ENCODE data around the gene CEMP1. TPM values are rescaled to one million over a fixed set of nuclear protein-coding genes. Genes with fewer than 3 reads are reported as not detected.

CEMP1 gene
- total and polyA plus RNA-seq, 2 donors, result 0.85 TPM; not detected in 1

DNA sequence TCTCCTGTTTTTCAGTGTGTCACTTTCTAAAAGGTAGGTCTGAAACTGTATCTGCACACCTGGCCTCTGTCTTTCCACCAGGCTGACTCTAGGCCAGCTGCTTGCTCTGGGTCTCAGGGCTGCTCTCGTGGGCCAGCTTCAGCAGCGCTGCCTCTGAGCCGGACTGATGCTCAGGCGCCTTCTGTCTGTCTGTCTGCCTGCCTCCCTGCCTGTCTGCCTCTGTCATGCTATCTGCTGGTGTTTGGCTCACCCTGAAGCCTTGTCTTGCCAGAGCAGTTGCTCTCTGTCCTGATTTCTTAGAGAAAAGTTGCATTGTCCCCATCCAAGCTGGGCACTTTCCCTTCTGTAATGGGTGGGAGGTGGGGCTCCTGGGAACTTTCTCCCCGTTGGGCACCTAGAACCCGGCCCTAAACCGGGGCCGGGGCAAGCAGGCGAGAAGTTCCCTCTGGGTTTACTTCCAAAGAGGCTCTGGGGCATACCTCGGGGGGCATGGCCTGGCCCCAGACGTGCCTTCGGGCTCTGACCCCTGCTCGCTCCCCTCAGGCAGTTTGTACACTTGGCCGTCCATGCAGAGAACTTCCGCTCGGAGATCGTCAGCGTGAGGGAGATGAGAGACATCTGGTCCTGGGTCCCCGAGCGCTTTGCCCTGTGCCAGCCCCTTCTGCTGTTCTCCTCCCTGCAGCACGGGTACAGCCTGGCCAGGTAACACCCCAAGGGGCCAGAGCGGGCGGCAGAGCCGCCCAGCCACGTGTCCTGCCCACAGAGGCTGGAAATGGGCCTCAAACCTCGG lies 33.3 kb downstream of the CEMP1 start:
- 79% methylated on average over 26 of the region's 26 CpGs for WGBS
- Histone ChIP-seq H3K36me3 (ENCODE audit: insufficient read depth) (peaks cover 2% of the 10 kb centered on the region), H3K4me3 (ENCODE audit: low read depth, low read length) (no peak overlapping the region), H3K27ac (ENCODE audit: low read depth) (no peak overlapping the region), H3K4me1 (ENCODE audit: insufficient read depth) (no peaks in the 10 kb centered on the region)
- no peak for DNase-seq (ENCODE audit: extremely low spot score)

DNA sequence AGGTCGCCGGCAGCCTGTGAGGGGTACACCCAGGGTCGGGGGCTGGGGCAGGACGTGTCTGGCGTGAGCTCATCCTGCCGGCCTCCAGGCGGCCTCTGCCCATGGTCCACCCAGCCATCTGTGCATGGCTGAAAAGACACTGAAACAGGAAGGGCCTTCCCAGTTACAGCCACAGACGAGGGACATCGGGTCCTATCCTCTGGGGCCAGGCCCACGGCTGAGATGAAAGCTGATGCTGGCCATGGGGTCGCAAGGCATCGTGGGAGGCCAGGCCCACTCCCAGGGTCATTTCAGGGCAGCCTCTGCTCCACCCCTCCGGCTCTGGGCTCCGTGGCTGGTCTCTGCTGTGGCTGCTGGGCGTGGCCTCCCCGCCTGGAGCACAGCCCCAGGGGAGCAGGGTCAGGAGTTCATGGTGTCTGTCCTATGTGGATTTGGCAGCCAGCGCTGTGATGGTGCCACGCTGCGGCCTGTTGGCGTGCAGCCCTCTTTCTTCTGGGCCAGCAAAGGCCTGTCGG lies 34.0 kb downstream of the CEMP1 start:
- 55% methylated on average over 21 of the region's 21 CpGs for WGBS
- Histone ChIP-seq H3K27ac (ENCODE audit: low read depth) (no peak overlapping the region), H3K4me3 (ENCODE audit: low read depth, low read length) (no peak overlapping the region), H3K36me3 (ENCODE audit: insufficient read depth) (peaks cover 2% of the 10 kb centered on the region), H3K4me1 (ENCODE audit: insufficient read depth) (no peaks in the 10 kb centered on the region)
- no peak for DNase-seq (ENCODE audit: extremely low spot score)

DNA sequence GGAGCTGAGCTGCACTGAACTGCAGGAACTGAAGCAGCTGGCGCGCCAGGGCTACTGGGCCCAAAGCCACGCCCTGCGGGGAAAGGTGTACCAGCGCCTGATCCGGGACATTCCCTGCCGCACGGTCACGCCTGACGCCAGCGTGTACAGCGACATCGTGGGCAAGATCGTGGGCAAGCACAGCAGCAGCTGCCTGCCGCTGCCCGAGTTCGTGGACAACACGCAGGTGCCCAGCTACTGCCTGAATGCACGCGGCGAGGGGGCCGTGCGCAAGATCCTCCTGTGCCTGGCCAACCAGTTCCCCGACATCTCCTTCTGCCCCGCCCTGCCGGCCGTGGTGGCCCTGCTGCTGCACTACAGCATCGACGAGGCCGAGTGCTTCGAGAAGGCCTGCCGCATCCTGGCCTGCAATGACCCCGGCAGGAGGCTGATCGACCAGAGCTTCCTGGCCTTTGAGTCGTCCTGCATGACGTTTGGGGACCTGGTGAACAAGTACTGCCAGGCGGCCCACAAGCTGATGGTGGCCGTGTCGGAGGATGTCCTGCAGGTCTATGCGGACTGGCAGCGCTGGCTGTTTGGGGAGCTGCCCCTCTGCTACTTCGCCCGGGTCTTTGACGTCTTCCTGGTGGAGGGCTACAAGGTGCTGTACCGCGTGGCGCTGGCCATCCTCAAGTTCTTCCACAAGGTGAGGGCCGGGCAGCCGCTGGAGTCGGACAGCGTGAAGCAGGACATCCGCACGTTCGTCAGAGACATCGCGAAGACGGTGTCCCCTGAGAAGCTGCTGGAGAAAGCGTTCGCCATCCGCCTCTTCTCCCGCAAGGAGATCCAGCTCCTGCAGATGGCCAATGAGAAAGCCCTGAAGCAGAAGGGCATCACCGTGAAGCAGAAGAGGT lies 34.7 kb downstream of the CEMP1 start:
- peaks cover 2% of the 10 kb centered on the region for H3K36me3 ChIP-seq (ENCODE audit: insufficient read depth)
- 95% methylated on average over 62 of the region's 62 CpGs for WGBS
- no peaks in the 10 kb centered on the region for H3K4me1 ChIP-seq (ENCODE audit: insufficient read depth)
- no peak for DNase-seq (ENCODE audit: extremely low spot score)
- no peak overlapping the region for H3K27ac ChIP-seq (ENCODE audit: low read depth)
- H3K4me3 ChIP-seq (ENCODE audit: low read depth, low read length), result no peak overlapping the region

DNA sequence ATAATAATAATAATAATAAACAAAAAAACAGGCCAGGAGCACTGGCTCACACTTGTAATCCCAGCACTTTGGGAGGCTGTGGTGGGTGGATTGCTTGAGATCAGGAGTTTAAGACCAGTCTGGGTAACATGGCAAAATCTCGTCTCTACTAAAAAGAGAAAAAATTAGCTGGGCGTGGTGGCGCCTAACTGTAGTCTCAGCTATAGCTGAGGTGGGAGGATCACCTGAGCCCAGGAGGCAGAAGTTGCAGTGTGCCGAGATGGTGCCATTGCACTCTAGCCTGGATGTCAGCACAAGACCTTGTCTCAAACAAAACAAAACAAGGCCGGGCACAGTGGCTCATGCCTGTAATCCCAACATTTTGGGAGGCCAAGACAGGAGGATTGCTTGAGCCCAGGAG lies 36.2 kb downstream of the CEMP1 start:
- Histone ChIP-seq H3K4me1 (ENCODE audit: insufficient read depth) (no peaks in the 10 kb centered on the region), H3K4me3 (ENCODE audit: low read depth, low read length) (no peak overlapping the region), H3K27ac (ENCODE audit: low read depth) (no peak overlapping the region), H3K36me3 (ENCODE audit: insufficient read depth) (peaks cover 2% of the 10 kb centered on the region)
- 94% methylated on average over 5 of the region's 5 CpGs for WGBS
- DNase-seq (ENCODE audit: extremely low spot score), result no peak

DNA sequence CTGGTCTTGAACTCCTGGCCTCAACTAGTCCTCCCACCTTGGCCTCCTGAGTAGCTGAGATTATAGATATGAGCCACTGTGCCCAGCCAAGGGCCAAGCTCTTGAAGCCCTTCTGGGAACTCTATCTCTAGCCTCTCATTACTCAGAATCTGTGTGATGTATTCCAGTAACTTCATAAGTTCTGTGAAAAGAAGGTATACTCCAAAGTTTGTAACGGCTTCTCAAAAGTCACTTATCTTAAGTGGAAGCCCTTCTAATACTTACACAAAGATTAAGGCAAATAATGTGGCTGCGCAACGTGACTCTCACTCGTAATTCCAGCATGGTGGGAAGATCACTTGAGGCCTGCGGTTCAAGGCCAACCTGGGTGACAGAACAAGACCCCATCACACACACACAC lies 36.6 kb downstream of the CEMP1 start:
- no peaks in the 10 kb centered on the region for H3K4me1 ChIP-seq (ENCODE audit: insufficient read depth)
- no peak for DNase-seq (ENCODE audit: extremely low spot score)
- H3K4me3 ChIP-seq (ENCODE audit: low read depth, low read length), result no peak overlapping the region
- no peak overlapping the region for H3K27ac ChIP-seq (ENCODE audit: low read depth)
- WGBS, result 86% methylated on average over 5 of the region's 5 CpGs
- H3K36me3 ChIP-seq (ENCODE audit: insufficient read depth), result peaks cover 2% of the 10 kb centered on the region

DNA sequence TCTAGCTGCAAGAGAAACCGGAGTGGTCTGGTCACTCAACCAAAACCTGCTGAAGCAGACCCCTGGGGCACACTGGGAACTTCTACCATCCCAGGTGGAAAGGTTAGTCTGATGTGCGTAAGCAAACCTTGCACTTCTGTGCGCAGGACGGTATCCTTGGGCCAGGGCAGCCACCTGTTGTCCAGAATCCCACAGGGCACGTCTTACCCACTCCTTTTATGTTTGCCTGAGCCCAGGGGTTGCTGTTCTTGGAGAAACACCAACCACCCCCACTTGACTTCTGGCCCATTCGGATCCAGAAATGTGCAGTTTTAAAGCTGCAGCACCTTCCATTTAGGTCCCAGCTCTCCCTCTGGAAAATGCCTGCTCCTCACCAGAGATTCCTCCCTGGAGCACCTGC lies 37.6 kb downstream of the CEMP1 start:
- no peak overlapping the region for H3K4me3 ChIP-seq (ENCODE audit: low read depth, low read length)
- no peak overlapping the region for H3K27ac ChIP-seq (ENCODE audit: low read depth)
- peaks cover 2% of the 10 kb centered on the region for H3K36me3 ChIP-seq (ENCODE audit: insufficient read depth)
- 93% methylated on average over 6 of the region's 6 CpGs for WGBS
- DNase-seq (ENCODE audit: extremely low spot score), result no peak
- H3K4me1 ChIP-seq (ENCODE audit: insufficient read depth), result no peaks in the 10 kb centered on the region

DNA sequence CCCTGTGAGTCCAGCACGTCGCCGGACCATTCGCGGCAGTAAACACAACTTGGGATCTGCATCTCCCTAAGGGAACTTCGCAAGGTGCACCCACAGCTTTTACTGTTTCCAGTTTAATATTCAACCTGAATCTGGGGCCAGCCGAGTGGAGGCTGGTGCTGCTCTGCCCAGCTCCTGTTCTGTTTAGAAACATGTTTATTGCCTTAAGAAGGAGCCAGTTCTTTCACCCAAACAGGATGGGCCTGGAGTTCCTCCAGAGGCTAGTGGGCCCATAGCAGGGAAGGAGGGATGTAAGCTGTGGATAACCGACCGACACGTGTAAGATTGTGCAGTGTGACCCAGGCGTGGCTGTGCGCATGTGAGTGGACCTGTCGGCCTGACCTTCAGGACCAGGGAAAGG lies 38.9 kb downstream of the CEMP1 start:
- DNase-seq (ENCODE audit: extremely low spot score), result no peak
- H3K27ac ChIP-seq (ENCODE audit: low read depth), result no peak overlapping the region
- no peaks in the 10 kb centered on the region for H3K4me1 ChIP-seq (ENCODE audit: insufficient read depth)
- H3K4me3 ChIP-seq (ENCODE audit: low read depth, low read length), result no peak overlapping the region
- peaks cover 2% of the 10 kb centered on the region for H3K36me3 ChIP-seq (ENCODE audit: insufficient read depth)
- WGBS, result 88% methylated on average over 13 of the region's 13 CpGs

DNA sequence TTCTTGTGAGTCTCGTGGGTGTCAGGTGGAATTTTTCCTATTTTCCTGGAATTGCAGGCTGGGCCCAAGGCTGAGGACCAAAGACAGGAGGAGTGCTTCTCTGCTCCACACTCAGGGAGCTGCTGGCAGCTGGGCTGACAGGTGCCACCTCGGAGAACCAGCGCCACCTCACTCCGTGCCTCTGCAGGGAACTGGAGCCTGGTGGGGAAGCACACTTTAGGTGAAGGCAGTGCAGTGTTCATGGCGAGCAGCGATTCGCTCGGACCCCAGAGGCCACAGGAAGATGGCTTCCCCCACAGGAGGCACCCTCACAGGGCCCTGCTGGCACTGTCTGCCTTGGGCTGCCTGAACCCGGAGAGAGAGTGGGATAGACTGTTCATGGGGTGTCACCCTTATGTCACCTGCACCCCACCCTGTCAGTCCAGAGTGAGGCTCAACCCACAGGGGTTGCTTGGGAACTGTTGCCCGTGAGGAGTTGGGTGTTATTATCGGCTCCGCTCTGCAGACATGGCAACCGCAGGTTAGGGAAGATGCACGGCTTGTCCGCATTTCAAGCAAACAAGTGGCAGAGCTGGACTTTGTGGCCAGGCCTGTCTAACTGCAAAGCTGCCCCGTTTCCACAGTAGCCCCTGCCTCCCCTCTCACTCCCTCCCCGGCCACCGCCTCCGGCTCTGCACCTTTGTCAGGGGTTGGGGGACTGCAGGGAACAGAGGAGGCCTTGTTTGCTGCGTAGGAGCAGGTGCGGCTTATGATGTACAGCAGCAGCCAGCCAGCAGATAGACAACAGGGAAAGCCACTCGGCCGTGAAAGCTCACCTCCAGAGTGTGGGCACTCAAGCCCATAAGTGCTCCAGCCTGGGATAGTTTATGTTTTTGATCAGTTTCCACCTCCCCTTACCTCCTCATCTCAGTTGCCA lies 40.8 kb downstream of the CEMP1 start:
- no peaks in the 10 kb centered on the region for H3K36me3 ChIP-seq (ENCODE audit: insufficient read depth)
- no peak overlapping the region for H3K4me3 ChIP-seq (ENCODE audit: low read depth, low read length)
- no peak for DNase-seq (ENCODE audit: extremely low spot score)
- no peaks in the 10 kb centered on the region for H3K4me1 ChIP-seq (ENCODE audit: insufficient read depth)
- 89% methylated on average over 23 of the region's 23 CpGs for WGBS
- no peak overlapping the region for H3K27ac ChIP-seq (ENCODE audit: low read depth)

DNA sequence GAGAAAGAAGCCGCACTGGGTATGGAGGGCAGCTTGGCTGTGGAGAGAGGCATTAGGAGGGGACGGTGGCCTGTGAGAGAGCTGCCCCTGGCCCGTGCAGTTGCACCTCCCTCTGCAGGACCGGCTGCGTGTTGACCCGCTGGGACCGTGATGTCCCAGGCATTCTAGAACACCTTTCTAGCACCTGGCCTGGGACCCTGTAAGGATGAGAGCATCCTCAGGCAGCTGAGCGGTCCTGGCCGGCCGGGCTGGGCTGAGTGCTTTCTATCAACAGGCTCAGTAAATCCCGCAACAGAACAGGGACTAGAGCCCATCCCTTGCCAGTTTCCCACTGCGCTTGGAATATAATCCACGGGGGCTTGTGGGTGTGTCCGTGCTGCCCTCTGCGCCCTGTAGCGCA lies 41.6 kb downstream of the CEMP1 start:
- no peak overlapping the region for H3K27ac ChIP-seq (ENCODE audit: low read depth)
- no peaks in the 10 kb centered on the region for H3K4me1 ChIP-seq (ENCODE audit: insufficient read depth)
- H3K4me3 ChIP-seq (ENCODE audit: low read depth, low read length), result no peak overlapping the region
- WGBS, result 94% methylated on average over 16 of the region's 16 CpGs
- no peak for DNase-seq (ENCODE audit: extremely low spot score)
- H3K36me3 ChIP-seq (ENCODE audit: insufficient read depth), result no peaks in the 10 kb centered on the region

DNA sequence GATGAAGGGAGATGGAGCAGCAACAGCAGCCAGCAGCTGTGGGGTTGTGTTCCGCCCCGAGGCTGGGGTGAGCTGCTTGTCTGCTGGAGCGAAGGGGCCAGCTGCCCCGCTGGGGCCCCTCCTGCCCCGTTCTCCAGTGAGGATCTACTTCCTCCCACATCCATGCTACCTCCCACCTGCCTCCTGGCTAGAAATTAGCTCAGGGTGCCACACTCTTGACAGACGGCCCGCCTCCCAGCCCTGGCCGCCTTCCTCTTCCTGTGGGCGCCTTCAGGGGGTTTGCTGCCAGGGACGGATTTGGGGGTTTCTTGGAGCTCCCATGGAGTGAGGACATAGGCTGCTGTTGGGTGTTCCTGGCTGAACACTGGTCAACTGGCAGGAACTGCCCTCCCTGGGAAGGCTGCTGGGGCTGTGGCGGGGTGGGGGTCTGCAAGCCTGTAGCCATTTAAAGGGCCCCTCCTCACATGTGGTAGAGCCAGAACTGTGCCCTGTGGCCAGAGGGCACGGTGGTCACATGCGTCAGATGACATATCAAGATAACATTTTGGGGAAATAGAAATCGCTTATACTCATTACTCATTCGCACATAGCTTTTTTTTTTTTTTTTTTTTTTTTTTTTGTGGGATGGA lies 43.2 kb downstream of the CEMP1 start:
- Histone ChIP-seq H3K4me3 (ENCODE audit: low read depth, low read length) (no peak overlapping the region), H3K4me1 (ENCODE audit: insufficient read depth) (no peaks in the 10 kb centered on the region), H3K36me3 (ENCODE audit: insufficient read depth) (no peaks in the 10 kb centered on the region), H3K27ac (ENCODE audit: low read depth) (no peak overlapping the region)
- WGBS, result 78% methylated on average over 15 of the region's 15 CpGs
- DNase-seq (ENCODE audit: extremely low spot score), result no peak

DNA sequence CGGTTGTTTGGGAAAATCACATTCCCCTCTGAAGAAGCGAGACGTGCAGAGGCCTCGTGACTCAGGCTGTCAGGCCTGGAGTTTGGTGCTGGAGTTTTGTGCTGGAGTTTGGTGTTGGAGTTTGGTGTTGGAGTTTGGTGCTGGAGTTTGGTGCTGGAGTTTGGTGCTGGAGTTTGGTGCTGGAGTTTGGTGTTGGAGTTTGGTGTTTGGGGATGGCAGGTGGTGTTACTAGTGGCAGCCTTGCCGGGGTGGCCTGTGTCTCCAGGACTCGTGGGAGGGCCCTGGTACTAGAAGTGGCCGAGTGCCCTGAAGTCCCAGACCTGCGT lies 43.7 kb downstream of the CEMP1 start:
- Histone ChIP-seq H3K36me3 (ENCODE audit: insufficient read depth) (no peaks in the 10 kb centered on the region), H3K4me1 (ENCODE audit: insufficient read depth) (no peaks in the 10 kb centered on the region), H3K27ac (ENCODE audit: low read depth) (no peak overlapping the region), H3K4me3 (ENCODE audit: low read depth, low read length) (no peak overlapping the region)
- 74% methylated on average over 8 of the region's 8 CpGs for whole genome bisulfite sequencing
- DNase-seq (ENCODE audit: extremely low spot score), result no peak

DNA sequence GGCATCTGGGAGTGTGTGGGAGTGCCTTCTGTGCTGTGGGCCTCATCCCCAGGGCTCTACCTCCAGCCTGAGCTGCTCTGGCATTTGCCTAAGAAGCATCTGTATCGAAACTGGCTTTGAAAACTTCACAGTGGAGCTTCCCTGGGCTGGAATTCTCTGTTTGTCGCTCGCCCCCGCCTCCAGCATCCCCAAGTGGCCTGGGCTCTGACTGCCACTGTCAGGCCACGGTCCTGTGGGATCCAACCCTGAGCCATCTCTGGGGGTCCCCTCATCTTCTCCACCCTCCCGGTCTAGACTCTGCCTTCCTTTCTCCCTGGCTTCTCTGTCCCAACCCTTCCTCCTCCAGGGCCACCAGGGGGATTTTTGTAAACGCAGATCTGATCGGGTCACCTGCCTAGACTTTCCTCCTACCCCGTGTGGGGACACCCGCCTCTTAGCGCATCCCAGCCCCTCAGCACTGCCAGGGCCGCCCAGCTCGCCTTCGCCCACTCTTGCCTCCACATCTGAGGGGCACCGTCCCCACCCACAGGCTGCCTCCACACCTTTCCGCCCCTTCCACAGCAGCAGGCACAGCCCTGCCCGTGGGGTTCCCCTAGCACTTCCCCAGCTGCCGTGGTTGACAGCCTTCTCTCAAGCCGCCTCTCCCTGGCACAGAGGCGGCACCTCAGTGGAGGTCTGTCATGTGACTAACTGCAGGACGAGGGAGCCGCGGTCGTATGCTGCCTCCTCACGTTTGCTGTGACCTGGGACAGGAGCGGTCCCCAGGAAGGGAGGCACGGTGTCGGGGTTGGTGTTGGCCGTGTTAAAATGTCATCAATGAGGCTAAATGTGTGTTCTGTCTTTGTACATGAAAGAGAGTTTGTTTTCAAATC lies 44.3 kb downstream of the CEMP1 start:
- WGBS, result 69% methylated on average over 29 of the region's 29 CpGs
- no peaks in the 10 kb centered on the region for H3K4me1 ChIP-seq (ENCODE audit: insufficient read depth)
- H3K27ac ChIP-seq (ENCODE audit: low read depth), result no peak overlapping the region
- no peak overlapping the region for H3K4me3 ChIP-seq (ENCODE audit: low read depth, low read length)
- DNase-seq (ENCODE audit: extremely low spot score), result no peak
- no peaks in the 10 kb centered on the region for H3K36me3 ChIP-seq (ENCODE audit: insufficient read depth)

Data from urinary bladder (tissue), 4 donors.